NCI-H226 (cell line): Measurements from ENCODE around the gene CYP2J2.
"Not testable (repeated sequence)": the region's sequence is repeated elsewhere in the genome, so short reads cannot be mapped to it uniquely, and the experiment has no call there.

Experiments used
- DNase-seq: peaks from one replicate; pipeline ENCODE4 v3.0.0-alpha.2; 2015

The CYP2J2 gene

GRCh38 chr1:59857679-59858354 lies 68.8 kb downstream of the CYP2J2 start:
- DNase-seq, result no peak

- DNase-seq, result no peak
These were observed 69.7 kb downstream of the CYP2J2 start for GRCh38 chr1:59856725-59857338.

DNA sequence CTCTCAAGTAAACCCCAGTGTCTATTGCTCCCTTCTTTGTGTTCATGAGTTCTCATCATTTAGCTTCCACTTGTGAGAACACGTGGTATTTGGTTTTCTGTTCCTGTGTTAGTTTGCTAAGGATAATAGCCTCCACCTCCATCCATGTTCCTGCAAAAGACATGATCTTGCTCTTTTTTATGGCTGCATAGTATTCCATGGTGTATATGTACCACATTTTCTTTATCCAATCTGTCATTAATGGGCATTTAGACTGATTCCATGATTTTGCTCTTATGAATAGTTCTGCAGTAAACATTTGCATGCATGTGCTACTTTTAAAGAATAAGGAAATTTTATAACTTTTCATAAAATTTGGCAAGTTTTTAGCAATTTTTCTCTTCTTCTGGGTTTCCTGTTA lies 71.3 kb downstream of the CYP2J2 start:
- DNase-seq, result not testable (repeated sequence)

GRCh38 chr1:59852117-59852516 lies 74.5 kb downstream of the CYP2J2 start:
- no peak for DNase-seq

DNA sequence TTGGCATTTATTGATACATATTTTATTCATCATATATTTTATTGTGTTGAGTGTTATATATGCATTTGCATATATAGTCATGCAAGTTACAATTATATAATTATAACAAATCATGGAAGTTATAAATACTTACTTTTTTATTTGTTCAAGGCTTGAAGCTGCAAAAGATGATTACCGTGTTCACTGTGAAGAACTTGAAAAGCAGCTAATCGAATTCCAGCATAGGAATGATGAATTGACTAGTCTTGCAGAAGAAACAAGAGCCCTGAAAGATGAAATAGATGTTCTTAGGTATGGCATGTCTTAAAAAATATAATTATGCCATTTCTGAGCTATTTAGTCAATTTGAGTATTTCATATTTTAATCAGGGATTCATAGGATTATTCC lies 79.7 kb downstream of the CYP2J2 start:
- no peak for DNase-seq

DNA sequence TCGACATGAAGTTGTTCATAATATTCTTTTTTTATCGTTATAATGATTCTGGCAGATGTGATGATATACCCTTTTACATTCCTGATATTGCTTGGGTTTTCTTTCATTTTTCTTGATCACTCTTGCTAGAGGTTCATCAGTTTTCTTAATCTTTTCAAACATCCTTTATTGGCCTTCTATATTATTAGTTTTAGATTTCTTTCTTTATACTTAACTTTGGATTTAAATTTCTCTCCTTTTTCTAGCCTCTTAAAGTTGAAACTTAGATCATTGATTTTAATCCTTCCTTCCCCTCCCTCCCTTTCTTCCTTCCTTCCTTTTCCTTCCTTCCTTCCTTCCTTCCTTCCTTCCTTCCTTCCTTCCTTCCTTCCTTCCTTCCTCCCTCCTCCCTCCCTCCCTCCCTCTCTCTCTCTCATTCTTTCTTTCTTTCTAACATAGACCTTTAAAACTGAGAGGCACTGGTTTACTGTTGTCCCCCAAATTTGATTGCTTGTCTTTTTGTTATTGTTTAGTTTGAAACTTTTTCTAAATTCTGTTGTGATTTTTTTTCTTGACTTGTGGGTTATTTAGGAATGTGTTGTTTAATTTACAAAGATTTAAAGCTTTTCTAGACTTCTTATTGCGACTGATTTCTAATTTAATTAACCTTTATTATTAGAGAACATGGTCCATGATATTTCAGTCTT lies 80.2 kb downstream of the CYP2J2 start:
- no peak for DNase-seq

DNA sequence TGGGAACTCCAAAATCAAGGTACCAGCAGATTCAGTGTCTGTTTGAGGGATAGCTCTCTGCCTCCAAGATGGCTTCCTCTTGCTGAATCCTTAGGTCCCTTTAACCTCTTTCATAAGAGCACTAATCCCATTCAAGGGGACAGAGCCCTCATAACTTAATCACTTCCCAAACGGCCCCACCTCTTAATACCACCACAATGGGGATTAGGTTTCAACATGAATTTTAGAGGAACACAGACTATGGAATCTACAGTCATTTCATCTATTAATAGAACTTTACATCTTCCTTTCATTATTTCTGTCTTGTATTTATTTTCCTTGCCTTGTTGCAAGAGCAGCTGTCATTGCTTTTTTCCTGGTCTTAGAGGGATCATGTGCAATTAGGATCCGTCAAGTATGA lies 81.5 kb downstream of the CYP2J2 start:
- DNase-seq, result no peak
